ENCODE data around the gene DVL2.
"Not testable (repeated sequence)": the region's sequence is repeated elsewhere in the genome, so short reads cannot be mapped to it uniquely, and the experiment has no call there.

DVL2 gene

DNA sequence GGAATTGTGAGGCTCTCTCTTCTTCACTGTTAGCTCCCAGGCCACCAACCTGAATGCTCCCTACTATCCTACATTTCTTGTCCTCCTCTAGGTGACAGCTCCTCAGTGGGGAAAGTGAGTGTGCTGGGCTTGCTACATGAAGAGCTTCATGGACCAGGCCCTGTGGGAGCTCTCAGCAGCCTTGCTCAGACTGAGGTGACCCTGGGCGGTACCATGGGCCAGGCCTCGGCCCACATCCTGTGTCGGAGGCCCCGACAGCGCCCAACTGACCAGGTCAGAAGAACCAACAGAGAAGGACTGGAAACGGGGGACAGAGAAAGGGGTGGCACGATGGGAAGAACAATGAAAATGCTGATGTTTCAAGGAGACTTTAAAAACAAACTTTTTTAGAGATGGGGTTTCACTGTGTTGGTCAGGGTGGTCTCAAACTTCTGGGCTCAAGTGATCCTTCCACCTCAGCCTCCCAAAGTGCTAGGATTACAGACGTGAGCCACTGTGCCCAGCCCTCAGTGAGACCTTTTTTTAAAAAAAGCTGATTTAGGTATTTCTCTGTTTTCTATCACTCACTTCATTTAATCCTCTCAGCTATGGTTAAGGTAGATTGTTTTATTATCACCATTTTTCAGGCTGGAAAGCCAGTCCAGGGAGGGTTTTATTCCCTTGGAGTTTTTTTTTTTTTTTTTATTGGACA is 22.6 kb upstream of the DVL2 start:
- DNase-seq (ENCODE audit: low read depth), result no peak

- no peak for DNase-seq (ENCODE audit: low read depth)
These were observed 20.2 kb upstream of the DVL2 start for GRCh38 chr17:7254511-7254910.

- DNase-seq (ENCODE audit: low read depth), result no peak
These were observed 18.8 kb upstream of the DVL2 start for GRCh38 chr17:7253082-7253481.

- DNase-seq (ENCODE audit: low read depth), result peak; percentile 69
These were observed 18.1 kb upstream of the DVL2 start, which contains the start of gene ELP5 for GRCh38 chr17:7252176-7253043. TSS of gene ELP5 (plus strand) at chr17:7252215. CDS start at chr17:7252551, 336 bp downstream.

DNA sequence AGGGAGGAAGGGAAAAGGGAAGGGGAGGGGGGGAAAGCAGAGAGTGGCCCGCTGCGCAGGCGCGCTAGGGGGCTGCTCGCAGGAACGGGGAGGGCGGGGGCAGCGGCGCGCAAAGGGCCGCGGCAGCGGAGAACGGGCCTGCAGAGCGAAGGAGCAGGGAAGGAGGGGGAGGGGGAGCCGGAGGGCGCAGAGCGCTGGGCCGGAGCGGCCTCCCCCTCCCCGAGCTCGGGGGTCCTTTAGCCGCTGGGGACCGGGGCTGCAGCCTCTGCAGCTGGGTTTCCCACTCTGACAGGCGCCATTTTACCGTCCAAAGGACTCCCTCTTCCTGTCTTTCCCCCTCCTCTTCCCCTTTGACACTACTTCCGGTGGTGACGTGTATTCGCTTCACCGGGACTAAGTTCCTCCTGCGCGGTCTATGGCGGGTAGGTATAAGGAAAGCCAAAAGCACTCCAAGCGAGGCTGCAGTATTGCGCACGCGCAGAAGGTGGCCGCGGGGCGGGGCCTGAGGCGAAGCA is 17.4 kb upstream of the DVL2 start, which contains the start of gene CTDNEP1:
CTDNEP1 (minus strand) TSS at position 74 of the 515 bp plus-strand sequence. CDS start 438 bp downstream, outside the sequence.
- DNase-seq (ENCODE audit: low read depth), result peak; percentile 98

- DNase-seq (ENCODE audit: low read depth), result no peak
These were observed 16.6 kb upstream of the DVL2 start for GRCh38 chr17:7250695-7251627.

DNA sequence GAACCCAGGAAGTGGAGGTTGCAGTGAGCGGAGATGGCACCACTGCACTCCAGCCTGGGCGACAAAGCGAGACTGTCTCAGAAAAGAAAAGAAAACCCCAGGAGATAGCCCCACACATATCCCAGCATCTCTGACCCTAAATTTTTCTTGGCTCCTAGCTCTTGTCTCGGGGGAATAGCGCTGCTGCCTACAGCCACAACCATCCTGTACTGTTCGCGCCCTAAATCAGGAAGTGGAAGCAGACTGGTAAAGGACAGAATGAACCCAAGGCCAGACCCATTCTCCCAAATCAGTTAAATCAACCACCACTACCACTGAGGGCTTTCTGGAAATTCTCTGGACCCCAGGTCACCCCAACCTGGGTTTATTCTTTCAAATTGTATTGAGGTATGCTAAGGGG is 15.5 kb upstream of the DVL2 start:
- DNase-seq (ENCODE audit: low read depth), result no peak

- no peak for DNase-seq (ENCODE audit: low read depth)
These were observed 14.9 kb upstream of the DVL2 start for GRCh38 chr17:7249214-7249613.

GRCh38 chr17:7248796-7249195 is 14.5 kb upstream of the DVL2 start:
- DNase-seq (ENCODE audit: low read depth), result no peak

GRCh38 chr17:7246779-7247178 is 12.5 kb upstream of the DVL2 start:
- DNase-seq (ENCODE audit: low read depth), result no peak

DNA sequence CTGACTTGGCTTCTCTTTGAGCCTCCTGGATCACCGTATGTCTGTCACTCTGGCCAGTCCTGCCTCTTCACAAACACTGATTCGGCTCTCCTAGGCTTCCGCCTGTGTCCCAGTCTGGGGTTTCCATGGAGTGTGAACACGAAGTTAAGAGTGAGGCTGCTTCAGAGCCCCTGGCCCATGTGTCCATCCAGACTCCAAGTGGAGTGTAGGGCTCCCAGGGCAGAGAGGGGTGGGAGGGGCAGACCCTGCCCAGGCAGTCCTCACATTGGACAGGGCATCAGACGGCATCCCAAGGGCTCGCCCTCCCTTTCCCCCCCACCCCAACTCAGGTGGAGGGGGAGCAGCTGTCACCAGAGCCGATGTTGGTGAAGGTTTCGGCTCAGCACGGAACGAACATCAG is 9.5 kb upstream of the DVL2 start:
- DNase-seq (ENCODE audit: low read depth), result not testable (repeated sequence)

DNA sequence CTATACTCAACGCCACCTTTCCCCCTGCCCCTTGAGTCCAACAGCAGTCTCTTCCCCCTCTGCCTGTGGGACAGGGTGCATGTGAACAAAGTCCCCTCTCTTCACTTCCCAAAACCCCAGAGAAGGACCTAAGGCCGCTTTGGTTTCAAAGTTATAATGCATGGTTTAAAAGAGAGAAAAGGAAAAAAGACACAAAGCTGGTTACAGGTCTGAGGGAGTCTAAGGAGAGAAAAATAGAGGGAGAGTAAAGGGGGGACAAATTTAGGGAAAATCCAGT is 9.1 kb upstream of the DVL2 start:
- no peak for DNase-seq (ENCODE audit: low read depth)

DNA sequence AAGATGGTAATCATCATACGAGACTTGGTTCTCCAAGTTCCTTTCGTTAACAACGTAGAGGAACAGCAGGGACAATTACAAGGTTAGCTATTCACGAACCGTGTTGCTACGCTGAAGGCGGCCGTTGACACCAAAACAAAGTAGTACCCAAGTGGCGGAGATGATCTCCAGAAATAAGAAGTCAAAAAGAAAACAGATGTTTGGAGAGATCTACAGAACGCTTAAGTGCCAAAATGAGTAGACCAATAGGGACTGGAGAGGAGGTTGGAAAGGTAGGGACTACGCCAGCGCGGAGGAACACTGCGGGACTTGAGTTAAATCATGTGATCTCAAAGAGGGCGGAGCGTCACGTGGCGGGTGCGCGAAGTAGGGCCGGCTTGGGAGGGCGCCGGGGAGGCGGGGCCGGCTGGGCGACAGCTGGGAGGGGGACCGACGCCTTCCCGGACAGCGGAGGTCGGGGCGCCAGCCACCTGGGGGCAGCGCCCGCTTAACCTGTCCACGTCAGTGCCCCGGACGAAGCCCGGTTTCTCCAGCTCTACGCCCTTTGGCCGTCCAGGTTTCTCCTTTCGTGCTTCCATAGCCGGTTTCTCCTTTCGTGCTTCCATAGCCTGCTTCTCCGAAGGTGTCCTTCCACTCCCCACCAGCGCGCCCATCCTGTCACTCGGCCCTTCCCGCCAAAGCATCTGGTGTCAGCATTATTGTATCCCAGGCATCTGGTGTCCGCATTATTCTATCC is 8.6 kb upstream of the DVL2 start:
- DNase-seq (ENCODE audit: low read depth), result peak; percentile 88

DNA sequence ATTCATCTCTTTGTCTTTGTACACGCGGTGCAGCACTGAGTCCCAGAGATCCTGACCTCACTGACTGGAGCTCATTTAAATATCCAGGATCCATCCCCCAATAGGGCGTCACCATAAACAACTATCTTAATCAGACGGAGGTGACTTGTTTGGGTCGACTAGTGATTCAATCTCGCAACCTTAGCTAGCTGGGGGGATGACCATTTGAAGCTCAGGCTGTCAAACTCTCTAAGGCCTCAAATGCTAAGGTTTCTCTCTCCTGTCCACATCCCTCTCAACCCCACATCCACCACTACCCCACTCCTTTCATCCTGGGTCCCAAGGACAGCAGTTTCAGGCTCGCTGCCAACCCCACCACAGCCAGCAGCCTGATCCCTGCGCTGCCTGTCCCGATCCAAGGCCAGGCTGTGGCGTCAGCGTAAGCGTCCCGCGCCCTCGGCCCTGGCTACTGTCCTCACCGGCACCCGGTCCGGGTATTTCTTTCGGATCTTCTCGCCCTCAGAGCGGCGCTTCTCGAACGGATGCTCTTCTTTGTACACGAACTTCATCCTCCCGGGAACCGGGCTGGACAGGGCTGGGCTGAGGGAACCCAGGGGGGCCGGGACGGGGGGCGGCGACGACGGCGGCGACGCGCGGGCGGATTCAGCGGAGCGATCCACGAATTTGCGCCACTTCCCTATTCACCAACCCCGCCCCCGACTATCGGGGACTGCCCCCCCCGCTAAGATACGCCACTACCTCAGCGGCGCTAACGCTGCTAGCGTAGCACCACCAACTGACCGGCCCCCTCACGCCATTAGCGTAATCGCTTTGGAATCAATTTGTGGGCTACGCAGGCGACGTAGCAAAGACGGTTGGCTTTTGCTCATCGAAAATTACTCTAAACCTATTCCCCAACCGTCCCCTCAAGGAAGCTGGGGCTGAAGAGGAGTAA is 7.7 kb upstream of the DVL2 start, which contains the start of gene GABARAP:
GABARAP (minus strand) TSS at position 667 of the 934 bp plus-strand sequence; CDS start at position 548, 119 bp downstream.
- peak; percentile 88 for DNase-seq (ENCODE audit: low read depth)

DNA sequence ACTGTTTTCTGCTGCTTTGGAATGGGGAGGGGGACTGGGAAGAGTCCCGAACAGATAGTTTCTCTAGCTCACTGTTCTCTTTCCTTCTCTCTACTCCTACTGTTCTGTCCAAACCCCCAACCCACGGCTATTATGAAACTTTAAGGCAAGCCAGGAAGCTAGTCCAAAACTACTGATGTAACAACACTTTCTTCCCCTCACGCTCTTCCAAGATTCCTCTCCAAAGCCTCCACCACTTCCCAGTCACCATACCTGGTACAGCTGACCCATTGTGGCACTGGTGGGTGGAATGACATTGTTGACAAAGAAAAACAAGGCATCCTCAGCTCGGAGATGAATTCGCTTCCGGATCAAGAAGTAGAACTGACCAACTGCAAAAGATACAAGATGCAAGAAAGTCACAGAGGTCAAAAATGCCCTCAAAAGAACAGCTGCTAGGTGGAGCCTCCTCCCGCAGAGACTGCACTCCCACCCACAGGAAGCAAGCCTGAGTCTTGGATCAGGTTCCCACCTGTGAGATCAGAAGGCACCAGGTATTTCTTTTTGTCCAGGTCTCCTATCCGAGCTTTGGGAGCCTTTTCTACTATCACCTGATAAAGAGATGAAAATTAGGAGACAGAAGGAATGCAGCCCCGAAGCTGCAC is 6.9 kb upstream of the DVL2 start:
- DNase-seq (ENCODE audit: low read depth), result no peak

- no peak for DNase-seq (ENCODE audit: low read depth)
These were observed 6.1 kb upstream of the DVL2 start for GRCh38 chr17:7240375-7240774.

DNA sequence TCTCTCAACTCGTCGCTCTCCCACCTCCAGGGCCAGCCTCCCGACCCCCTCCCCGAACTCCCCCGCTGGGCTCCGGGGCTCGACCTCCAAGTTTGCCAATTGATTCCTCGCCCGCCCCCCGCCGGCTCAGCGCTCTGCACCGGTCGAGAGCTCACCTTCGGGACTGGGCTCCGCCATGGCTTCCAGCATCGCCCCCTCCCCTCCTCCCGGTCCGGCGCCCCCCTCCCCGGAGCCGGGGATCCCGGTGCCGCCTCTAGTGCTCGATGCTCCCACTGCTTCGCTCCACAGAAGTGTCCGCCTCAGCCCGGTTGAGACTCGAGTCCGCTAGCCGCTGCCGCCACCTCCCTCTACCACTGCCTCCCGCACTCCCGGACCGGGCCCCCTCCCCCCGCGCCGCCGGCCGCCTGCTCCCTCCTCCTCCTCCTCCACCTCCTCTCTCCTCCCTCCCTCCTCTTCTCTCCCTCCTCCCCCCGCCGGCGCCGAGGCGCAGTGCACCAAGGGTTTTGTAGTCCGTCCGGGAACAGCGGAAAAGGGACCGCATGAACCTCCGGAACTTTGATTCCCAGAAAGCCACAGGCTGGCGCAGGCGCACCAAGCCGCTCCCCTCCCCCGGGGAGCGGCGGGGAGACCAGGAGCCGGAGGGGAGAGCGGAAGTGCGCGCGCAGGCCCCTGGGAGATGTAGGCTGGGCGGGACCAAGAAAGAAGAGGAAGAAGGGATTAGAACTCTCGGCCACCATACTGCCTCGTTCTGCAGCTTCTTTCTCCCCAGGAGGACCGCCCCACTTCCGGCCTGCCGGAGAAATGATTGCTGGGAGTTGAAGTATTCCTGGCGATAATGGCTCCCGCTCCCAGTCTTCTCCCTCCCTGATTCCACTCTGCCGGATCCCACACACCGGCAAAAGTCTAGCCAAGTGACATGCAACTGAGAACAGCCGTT is 5.0 kb upstream of the DVL2 start, which contains the start of gene PHF23:
PHF23 (minus strand) TSS at position 367 of the 937 bp plus-strand sequence; CDS start at position 189, 178 bp downstream.
- peak; percentile 97 for DNase-seq (ENCODE audit: low read depth)

- DNase-seq (ENCODE audit: low read depth), result no peak
These were observed 4.2 kb upstream of the DVL2 start for GRCh38 chr17:7238420-7239090.
